HepG2 (cell line): ENCODE measurements around the gene RXFP2.

Experiments
- MAFK ChIP-seq, 2 experiments: IDR thresholded peaks in 1 of 2; conservative IDR thresholded peaks in 1 of 2; 2 replicates each; pipeline ENCODE4 v1.6.1; 2011; ENCODE audit warnings: improper control_type of control experiment in 2 of 2, low read length in 2 of 2
- TF ChIP-seq, protein P1 (sequence below): sonication (generic); formaldehyde crosslinking; IDR thresholded peaks from 2 replicates; pipeline ENCODE4 v1.4.0; 2020; ENCODE audit warnings: missing genetic modification reagents

DNA sequence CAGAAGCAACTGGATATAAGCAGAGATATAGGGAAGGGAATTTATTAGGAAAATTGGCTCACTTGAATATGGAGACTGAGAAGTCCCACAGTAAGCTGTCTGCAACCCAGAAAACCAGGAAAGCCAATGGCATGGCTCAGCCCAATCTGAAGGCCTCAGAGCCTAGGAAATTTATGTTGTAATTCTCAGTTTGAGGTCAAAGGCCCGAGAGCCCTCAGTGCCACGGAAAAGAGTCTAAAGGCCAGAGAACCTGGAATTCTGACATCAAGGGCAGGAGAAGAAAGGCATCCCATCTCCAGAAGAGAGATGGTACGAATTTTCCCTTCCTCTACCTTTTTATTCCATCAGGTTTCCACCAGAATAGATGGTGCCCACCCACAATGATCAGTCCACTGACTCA is 20.1 kb upstream of the RXFP2 start:
- TF ChIP-seq, protein P1, sequence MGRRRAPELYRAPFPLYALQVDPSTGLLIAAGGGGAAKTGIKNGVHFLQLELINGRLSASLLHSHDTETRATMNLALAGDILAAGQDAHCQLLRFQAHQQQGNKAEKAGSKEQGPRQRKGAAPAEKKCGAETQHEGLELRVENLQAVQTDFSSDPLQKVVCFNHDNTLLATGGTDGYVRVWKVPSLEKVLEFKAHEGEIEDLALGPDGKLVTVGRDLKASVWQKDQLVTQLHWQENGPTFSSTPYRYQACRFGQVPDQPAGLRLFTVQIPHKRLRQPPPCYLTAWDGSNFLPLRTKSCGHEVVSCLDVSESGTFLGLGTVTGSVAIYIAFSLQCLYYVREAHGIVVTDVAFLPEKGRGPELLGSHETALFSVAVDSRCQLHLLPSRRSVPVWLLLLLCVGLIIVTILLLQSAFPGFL = no peak
- TF ChIP-seq MAFK (conservative IDR thresholded peaks at IDR 0.05 in 1 of 2, IDR thresholded peaks at IDR 0.05 in 1 of 2; ENCODE audit: low read length in 2 of 2) = no peak
